Fibroblast of skin of scalp (primary cell): Measurements from ENCODE around the gene ZBTB7B.

ENCODE experiments used
- DNase-seq: peaks from one replicate; pipeline ENCODE4 v3.0.0-alpha.2; 2013

Gene ZBTB7B

GRCh38 chr1:155040358-155041093, 37.9 kb downstream of the ZBTB7B start:
- DNase-seq = no peak

GRCh38 chr1:155042789-155043188, 40.2 kb downstream of the ZBTB7B start:
- DNase-seq = no peak

- no peak for DNase-seq
Observed at GRCh38 chr1:155043301-155043702, 40.7 kb downstream of the ZBTB7B start.

GRCh38 chr1:155043793-155044192, 41.2 kb downstream of the ZBTB7B start:
- DNase-seq = no peak

- no peak for DNase-seq
Observed at GRCh38 chr1:155044365-155044764, 41.8 kb downstream of the ZBTB7B start.

GRCh38 chr1:155044812-155045657, 42.4 kb downstream of the ZBTB7B start:
- DNase-seq = peak; percentile 73

GRCh38 chr1:155048449-155049334, 46.1 kb downstream of the ZBTB7B start:
- DNase-seq = no peak

GRCh38 chr1:155049651-155050559, 47.3 kb downstream of the ZBTB7B start:
- peak; percentile 76 for DNase-seq

- DNase-seq = peak; percentile 63
Observed at GRCh38 chr1:155050560-155051341, 48.1 kb downstream of the ZBTB7B start, which contains the start of gene ADAM15. ADAM15 (plus strand) TSS chr1:155051316; CDS start chr1:155051387, 71 bp downstream.

- no peak for DNase-seq
Observed at GRCh38 chr1:155051342-155051776, 48.8 kb downstream of the ZBTB7B start.

GRCh38 chr1:155051777-155052398, 49.3 kb downstream of the ZBTB7B start:
- DNase-seq = peak; percentile 15

- DNase-seq = no peak
Observed at GRCh38 chr1:155052439-155053395, 50.1 kb downstream of the ZBTB7B start.

GRCh38 chr1:155053531-155054105, 51.0 kb downstream of the ZBTB7B start:
- DNase-seq = no peak

- no peak for DNase-seq
Observed at GRCh38 chr1:155057104-155057503, 54.5 kb downstream of the ZBTB7B start.

- DNase-seq = no peak
Observed at GRCh38 chr1:155057788-155058211, 55.2 kb downstream of the ZBTB7B start.

GRCh38 chr1:155060736-155061135, 58.1 kb downstream of the ZBTB7B start:
- DNase-seq = no peak

GRCh38 chr1:155061381-155062150, 59.0 kb downstream of the ZBTB7B start:
- peak; percentile 84 for DNase-seq
